Dedifferentiated amniotic fluid mesenchymal stem cell (primary cell): ENCODE data around the gene FBXW9.
"Not testable (repeated sequence)": the region's sequence is repeated elsewhere in the genome, so short reads cannot be mapped to it uniquely, and the experiment has no call there.

ENCODE experiments used
- DNase-seq: peaks from one replicate; pipeline ENCODE4 v3.0.0-alpha.2; 2016; ENCODE audit errors: extremely low spot score

The FBXW9 gene

DNA sequence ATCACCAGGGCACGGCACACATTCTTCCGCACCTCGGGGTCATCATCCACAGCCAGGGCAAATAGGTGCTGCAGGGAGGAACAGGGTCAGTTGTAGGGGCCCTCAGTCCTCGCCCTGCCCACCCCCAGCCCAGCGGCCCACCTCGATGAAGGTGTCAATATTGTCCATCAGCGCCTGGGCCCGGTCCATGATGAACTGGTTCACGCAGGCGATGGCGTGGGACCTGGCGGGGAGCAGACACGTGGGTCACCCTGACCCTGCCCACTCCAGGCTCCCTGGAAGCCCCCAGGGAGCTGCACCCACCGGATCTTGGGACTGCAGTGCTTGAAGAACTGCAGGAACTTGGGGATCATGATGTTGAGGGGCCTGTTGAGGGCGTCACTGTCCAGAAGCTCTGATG, 18.7 kb upstream of the FBXW9 start:
- no peak for DNase-seq

DNA sequence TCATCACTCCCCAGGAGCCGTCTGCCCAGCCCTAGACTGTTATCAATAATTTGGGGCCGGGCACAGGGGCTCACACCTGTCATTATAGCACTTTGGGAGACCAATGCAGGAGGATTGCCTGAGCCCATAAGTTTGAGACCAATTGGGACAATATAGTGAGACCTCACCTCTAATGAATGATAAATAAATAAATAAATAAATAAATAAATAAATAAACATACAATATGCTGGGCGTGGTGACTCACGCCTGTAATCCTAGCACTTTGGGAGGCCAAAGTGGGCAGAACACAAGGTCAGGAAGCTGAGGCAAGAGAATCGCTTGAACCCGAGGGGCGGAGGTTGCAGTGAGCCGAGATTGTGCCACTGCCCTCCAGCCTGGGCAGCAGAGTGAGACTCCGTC, 16.9 kb upstream of the FBXW9 start:
- not testable (repeated sequence) for DNase-seq

DNA sequence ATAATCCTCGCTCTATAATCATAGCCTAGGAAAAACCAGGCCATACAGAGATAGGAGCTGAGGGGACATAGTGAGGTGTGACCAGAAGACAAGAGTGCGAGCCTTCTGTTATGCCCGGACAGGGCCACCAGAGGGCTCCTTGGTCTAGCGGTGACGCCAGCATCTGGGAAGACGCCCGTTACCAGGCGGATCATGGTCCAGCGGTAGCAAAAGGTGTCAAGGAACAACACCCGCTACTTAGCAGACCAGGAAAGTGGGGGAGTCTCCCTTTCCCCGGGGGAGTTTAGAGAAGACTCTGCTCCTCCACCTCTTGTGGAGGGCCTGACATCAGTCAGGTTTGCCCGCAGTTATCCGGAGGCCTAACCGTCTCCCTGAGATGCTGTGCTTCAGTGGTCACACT, 15.6 kb upstream of the FBXW9 start:
- not testable (repeated sequence) for DNase-seq

DNA sequence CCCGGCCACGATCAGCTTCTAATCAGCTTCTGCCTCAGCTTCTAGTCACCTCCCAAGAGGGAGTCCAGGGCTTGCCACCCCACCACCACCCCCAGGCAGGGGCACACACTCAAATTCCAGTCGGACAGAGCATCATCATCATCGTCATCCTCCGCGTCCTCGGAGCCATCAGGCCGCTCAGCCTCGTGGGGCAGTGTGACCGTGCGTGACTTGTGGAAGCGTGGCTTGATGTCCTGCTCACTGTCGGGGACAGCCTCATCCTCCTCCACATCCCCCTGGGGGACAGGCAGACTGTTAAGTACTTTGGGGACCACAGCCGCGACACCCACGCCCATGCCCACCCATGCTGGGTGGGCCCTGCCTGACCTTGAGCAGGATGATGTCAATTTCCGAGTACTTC, 14.8 kb upstream of the FBXW9 start:
- DNase-seq, result no peak

DNA sequence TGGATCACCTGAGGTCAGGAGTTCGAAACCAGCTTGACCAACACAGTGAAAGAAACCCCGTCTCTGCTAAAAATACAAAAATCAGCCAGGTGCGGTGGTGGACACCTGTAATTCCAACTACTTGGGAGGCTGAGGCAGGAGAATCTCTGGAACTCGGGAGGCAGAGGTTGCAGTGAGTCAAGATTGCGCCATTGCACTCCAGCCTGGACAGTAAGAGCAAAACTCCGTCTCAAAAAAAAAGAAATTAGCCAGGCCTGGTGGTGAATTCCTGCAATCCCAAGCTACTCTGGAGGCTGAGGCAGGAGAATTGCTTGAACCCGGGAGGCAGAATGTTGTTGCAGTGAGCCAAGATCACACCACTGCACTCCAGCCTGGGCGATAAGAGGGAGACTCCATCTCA, 12.2 kb upstream of the FBXW9 start:
- no peak for DNase-seq

DNA sequence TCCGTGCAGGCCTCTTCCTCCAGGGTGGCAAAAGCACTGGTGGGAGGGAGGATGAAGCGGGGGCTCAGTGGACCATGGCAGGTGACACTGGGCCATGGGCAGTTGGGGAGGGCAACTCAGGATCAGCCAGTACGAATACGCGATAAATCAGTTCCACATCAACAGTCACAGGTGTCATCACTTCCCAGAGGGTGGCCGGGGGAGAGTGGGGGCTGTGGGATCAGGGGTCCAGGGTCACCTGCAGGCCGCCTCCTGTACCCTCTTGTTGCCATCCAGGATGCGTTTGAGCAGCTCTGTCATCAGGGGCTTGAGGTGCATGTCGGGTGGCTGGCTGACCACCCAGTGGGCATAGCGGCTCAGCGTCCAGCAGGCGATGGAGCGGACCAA, 9.9 kb upstream of the FBXW9 start:
- DNase-seq, result no peak

DNA sequence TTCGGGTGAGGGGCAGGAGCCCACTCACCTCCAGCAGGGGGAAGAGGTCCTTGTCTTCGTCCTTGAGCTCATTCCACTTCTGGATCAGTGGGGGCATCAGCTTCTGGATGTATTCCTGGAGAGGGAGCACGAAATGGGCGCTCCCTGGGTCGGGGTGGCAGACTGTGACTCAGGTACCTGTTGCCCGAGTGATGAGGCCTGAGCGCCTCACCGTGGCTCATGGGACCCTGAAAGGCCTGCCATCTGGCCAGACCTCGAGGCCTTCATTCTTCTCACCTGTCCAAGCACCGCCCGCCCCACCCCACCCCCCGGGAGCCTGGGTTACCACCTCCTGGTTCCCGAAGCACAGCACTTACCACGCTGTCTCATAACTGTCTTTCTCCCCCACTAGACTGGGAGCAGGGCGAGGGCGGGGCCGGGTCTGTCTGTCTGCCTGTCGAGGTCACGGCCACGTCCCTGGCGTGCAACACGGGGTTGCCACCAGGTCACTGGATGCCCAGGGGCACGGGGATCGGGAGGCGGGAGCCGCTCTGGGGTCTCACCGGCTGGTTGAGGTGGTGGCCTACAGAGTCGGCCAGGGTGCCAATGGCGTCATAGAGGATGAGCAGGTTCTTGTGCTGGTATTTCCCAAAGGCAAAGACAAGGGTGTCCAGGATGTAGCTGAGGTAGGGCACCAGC, 9.4 kb upstream of the FBXW9 start:
- DNase-seq, result no peak

DNA sequence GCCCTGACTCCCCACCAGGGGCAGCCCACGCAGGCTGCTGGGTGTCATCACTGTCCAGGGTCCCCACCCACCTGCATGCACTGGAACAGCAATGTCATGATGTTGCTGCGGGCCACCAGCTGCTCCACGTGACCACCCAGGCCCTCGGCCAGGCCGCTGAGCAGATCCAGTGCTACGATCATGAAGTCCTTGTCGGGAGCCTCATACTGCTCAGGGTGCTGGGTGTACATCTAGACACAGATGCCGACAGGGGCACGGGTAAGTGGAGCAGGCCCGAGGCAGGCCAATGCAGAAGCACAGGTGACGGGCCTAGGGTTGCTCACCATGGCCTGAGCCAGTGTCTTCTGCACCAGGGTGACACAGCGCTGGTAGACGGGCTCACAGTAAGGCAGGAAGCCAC, 8.7 kb upstream of the FBXW9 start:
- no peak for DNase-seq

DNA sequence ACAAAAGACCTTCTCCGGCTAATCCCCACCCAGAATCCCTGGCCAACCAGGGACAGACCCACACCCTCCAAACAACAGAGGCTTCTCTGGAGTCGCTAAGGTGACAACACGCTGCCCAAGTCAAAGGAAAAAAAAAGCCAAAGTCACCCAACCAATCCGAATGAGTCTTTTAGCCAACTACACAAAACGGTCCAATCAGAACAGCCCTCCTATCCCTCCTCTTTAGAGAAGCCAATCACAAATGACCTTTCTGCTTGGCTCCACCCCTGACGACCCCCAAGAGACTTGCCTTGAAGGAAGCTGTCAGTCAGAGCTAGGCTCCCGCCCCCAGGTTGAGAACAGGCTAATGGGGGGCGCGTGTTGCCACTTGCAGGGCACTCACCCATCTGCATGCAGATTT, 6.6 kb upstream of the FBXW9 start:
- no peak for DNase-seq

DNA sequence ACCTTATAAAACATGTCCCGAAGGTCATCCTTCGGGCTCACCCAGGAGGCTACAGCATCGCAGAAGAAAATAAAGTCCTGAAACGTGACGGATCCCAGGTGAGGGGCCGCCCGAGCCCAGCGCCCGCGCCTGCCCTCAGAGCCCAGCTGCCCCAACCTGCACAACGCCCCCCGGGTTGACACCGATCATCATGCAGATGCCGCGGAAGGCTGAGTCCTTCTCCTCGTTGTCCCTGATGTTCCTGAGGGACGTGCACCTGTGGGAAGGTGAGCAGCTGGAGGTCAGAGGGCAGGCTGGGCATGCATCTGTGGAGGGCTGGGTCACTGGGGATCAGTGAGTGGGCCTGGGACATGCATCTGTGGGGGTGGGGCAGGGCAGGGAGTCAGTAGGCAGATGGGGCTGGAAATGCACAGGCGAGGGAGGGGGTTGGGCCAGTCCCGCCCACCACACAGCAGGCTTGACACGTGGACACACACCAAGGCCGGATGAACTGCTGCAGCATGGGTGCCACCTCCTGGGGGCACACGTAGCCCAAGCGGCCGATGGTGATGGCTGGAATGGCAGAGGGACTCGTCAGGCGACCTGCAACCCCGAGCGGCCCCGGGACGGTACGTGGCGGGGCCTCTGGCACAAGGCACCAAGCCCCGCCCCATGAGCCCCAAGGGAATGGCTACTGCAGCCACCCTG, 5.3 kb upstream of the FBXW9 start:
- no peak for DNase-seq

DNA sequence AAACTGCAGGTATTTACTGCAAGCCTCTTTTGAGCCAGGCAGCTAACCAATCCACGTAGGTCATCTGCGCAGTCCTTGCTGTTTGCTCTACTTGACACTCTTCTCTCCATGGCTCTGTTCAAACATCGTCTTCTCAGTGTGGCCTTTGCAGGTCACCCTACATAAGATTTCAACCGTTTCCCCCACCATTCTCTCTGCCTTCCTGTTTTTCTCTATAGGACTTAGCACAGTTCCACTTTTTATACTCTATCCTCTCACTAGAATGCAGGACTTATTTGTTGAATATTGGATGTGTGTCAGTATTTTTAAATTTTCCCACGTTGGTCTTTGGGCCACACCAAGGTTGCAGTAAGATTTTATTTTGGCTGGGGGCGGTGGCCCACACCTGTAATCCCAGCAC, 1.7 kb upstream of the FBXW9 start:
- DNase-seq, result no peak

DNA sequence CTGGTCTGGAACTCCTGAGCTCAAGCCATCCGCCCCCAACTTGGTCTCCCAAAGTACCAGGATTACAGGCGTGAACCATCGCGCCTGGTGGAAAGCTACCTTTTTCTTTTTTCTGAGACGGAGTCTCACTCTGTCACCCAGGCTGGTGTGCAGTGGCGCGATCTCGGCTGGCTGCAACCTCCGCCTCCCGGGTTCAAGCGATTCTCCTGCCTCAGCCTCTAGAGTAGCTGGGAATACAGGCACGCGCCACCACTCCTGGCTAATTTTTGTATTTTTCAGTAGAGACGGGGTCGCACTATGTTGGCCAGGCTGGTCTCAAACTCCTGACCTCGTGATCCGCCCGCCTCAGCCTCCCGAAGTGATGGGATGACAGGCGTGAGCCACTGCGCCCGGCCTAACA, 994 bp upstream of the FBXW9 start:
- DNase-seq, result not testable (repeated sequence)

DNA sequence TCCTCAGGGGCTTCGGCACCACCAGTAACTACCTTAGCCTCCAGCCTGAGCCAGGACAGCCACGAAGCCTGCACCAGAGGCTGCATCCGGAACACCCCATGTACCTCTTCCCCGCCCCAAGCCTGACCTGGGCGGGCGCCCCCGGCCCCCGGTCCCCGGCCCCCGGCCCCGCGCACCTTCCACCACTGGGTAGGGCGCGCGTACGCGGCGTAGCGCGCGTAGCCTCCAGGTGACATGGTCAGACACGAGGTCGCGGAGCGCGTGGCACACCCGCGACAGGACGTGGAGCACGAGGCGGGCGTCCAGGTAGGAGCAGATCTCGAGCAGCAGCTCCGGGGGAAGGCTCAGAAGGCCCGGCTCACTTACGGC, 450 bp downstream of the FBXW9 start:
- no peak for DNase-seq

DNA sequence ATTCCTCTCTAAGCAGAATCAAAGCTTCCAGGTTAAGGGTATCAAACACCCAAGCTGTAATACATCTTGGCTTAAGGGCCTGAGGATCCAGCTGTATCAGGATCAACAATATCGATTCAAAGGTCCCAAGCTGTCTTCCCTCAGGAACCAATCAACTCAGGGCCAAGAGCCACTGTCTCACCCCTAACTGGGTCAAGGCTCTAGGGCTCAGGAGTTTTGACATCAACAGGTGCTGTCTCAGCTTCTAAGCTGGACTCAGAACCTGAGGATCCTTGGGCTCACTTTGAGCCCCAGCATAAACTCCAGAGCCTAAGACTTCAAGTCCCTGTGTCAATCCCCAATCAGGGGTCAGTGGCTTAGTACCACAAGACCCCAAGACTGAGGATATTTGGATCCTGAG, 917 bp downstream of the FBXW9 start:
- DNase-seq, result no peak

DNA sequence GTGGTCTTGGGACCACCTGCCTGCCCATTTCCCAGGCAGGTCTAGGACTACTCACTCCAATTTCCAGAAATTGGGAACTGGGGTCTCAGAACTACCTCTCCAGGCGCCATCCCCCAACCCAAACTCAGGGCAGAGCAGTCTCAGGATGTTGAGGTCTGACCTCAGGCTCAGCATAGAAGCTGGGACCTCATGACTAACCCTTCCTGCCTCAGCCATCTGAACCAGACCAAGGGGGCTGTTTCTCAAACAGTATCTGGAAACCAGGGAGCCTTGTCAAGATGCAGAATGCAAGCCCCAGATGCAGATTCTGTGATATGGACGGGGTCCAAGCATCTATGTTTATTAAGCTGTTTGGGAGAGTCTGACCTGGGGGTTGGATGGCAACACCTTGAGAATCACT, 1.3 kb downstream of the FBXW9 start:
- DNase-seq, result no peak

DNA sequence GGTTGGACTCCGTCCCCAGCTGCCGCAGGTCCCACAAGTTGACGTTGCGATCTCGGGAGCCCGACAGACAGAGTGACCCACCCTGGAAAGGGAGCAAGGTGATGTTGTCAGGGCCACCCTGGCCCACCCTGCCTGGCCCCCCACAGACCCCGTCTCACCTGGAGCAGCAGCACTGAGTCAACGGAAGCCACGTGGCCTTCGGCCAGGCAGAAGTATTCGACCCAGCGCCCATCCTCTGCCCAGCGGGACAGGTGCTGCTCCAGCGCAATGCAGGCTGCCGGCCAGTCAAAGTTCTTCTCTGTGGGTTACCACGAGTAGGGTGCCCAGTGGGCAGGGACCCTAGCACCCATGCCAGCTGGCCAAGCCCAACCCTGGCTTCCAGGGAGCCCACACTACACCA, 1.8 kb downstream of the FBXW9 start:
- no peak for DNase-seq

DNA sequence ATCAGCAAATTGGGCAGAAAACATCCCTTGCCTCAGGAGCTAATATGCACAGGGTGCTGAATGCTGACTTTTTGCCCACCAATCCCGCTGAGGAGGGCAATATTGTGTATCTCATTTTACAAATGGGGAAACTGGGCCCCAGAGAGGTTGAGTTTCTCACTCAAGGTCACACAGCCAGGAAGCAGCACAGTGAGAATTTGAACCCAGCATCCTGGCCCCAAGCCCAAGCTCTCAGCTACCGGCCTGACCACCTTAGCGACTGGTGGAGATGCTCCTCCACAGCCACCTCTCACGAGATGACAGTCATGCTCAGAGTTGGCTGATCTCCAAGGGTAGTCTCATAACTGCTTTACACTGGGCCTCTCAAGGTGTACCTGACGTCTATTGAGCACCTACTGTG, 3.5 kb downstream of the FBXW9 start:
- DNase-seq, result no peak

DNA sequence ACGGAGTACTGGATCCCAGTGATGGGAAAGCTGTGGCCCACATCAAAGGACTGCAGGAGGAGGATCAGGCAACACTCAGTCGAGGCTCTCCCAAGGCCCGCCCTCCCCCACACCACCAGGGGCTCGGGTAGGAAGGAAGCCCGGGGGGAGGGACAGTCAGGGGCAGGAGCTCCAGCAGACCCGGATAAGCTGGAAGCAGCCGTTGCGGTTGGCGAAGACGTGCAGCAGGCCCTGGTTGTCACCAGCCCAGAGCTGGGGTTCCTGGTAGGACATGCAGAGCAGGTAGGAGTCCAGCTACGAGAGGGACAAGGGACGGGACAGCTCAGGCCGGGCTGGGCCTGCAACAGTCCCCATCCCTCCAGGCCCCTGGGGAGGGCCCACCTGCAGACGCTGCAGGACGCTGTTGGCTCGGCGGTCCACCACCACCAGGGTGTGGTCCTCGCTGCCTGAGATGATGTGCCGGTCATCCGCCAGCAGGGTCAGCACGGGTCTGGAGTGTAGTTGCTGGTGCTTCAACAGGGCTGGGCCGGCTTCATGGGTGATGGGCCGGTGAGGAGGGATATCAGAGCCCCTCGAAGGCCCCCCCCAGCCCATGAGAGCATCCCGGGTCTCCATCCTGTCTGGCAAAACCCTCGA, 6.7 kb downstream of the FBXW9 start:
- DNase-seq, result no peak

DNA sequence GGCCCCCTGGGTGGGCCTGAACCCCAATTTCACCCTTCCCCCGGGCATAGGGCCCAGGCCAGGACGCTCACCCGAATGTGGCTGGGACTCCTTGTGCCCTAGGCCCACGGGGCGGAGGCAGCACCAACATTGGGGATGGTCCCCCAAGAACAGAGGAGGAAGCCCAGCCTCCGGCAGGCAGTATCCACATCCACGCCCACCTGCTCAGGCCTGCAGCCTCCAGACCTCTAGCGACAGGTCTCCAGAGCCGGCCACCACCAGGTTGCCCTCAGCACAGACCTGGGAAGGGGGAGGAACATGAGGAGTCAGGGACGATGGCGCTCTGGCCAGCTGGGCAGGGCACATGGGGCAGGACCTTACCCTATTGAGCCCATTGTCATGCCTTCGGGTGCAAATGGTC, 7.4 kb downstream of the FBXW9 start:
- DNase-seq, result no peak

DNA sequence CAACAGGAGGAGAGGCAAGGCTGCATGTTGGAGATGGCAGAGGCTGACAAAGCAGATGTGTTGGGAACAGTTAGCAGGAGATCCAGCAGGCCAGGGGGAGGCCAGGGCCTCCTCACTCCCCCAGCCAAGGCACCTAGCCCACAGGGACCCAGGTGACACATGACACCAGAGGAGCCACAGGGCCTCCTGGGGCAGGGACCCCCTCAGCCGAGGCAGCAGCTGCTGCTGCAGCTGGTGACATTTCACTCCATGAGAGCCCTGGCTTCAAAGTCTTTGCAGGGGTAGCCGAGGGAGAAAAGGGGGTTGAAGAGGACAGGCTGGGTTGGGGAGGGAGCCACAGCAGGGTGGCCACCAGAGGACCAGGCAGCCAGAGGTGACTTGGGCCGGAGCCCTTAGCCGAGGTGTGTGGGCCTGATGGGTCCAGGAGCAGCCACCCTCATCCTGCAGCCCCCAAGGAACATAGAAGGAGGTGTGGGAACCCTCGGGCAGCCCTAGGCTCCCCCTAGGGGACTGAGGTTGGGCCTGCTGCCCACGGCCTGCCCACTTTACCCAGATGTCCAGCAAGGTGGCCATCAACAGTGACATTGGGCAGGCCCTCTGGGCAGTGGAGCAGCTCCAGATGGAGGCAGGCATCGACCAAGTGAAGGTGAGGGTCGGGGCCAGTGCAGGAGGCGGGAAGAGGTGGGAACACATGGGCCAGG, 8.8 kb downstream of the FBXW9 start, which contains the start of gene GNG14:
GNG14 (plus strand) TSS at position 503 of the 701 bp plus-strand sequence; CDS start at position 554, 51 bp downstream.
- DNase-seq, result no peak

DNA sequence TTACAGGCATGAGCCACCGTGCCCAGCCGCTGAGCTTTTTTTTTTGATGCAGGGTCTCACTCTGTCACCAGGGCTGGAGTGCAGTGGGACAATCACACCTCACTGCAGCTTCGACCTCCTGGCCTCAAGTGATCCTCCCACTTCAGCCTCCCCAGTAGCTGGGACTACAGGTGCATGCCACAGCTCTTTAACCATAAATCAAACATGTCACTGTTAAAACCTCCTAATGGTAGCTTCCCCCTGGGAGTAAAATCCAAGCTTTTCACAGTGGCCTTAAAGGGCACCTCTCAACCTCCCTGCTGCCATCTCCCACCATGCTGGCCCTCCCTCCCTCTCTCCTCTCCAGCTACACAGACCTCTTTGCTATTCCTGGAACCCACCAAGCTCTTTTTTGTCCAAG, 10.6 kb downstream of the FBXW9 start:
- no peak for DNase-seq

DNA sequence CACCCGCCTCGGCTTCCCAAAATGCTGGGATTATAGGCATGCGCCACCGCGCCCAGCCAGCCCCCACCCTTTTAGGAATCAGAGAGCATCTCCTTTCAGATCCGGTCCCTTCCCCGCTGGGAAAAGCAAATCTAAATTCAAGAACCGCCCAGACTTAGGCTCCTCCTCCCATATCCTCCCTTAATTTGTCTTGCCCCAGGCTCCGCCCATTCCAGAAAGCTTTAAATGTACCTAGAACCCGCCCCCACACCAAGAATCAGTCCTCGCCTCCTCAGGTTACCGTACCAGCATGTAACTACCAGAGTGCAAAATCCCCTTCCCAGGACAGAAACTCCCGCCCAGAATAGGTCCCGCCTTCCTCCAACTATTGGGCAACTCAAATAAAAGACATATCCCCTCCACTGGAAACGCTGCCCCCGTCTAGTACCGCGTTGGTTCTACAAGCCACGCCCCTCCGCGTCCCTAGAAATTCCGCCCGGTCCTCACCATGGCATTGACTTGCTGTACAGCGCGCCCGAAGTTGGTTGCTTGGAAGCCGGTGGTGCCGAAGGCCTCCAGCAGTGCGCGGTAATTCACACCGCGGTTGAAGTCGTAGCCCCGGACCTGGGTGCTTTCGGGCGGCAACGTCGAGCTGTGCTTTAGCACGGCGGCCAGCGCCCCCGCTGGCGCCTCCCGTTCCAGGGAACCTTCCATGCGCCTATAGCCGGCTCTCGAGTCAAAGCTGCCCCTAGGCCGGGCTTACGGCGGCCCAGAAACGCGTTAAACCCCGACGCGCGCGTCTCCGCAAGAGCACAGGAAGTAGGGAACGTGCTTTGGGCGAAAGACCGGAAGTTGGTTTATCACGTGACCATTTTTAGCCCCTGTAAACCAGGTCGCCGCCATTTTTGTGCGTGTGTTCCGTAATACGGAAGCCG, 15.1 kb downstream of the FBXW9 start, which contains the start of gene DHPS:
DHPS (minus strand) TSS at position 807 of the 914 bp plus-strand sequence; CDS start at position 693, 114 bp downstream.
- peak; percentile 95 for DNase-seq
